C1 segment of cervical spinal cord (tissue), 14 donors: ENCODE results near the gene SLC7A1.

ENCODE experiments used
- DNase-seq, 14 donors: peaks; one replicate each; lab custom pipeline; 2025; lab: John Stamatoyannopoulos, UW

The SLC7A1 gene

DNA sequence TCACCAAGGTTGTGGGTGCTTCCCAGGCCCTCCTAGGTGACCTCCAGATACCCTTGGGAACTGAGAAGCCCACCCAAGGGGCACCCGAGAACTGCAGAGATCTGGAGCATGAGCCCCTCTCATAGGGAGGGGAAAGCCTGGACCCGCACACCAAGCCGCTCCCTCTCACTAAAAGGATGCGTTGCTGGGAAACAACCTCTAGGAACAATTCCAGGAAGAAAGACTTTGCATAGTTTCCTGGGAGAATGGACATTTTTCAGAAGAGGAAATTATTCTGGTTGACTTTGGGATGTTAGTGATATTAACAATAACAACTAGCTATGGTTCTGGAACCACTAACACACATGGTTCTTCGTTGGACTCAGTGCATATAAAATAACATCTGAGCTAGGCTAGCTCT is 64.6 kb downstream of the SLC7A1 start:
- DNase-seq, result no peak

DNA sequence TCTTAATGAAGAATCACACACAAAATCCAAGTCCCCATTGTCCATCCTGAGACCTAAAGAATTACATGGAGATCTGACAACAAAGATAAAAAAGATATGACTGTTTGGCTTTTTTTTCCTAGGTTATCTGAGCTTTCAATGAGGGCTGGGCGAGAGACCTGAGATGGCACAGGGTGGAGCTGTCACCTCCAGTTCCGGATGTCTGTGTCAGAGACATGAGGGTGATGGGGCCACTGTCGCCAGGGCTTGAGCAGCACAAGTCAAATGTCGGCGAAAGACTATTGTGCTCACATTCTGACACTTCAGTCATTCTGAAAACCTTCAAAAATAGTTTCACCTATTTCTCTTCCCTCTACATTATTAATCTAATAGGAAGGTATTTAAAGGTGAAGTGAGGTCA is 65.7 kb downstream of the SLC7A1 start:
- no peak for DNase-seq

DNA sequence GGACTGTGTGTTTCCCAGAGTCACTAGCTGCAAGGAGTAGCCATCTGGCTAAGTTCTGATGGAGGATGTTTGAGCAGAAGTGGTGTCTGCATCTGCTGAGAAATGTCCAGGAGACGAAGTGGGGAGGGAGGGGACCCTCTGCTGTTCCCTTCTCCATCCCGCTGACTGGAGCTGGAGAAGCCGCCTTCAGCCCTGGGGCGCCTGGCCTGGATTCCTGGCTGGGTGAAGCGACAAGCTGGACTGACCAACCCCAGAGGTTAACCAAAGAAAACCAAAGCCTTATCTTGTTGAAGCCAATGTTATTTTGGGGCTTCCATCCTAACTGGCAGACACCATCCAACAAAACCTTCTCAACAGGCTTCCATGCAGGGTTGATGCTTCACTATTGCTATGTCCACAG is 67.6 kb downstream of the SLC7A1 start:
- no peak for DNase-seq

GRCh38 chr13:29527511-29527910 is 68.0 kb downstream of the SLC7A1 start:
- no peak for DNase-seq

DNA sequence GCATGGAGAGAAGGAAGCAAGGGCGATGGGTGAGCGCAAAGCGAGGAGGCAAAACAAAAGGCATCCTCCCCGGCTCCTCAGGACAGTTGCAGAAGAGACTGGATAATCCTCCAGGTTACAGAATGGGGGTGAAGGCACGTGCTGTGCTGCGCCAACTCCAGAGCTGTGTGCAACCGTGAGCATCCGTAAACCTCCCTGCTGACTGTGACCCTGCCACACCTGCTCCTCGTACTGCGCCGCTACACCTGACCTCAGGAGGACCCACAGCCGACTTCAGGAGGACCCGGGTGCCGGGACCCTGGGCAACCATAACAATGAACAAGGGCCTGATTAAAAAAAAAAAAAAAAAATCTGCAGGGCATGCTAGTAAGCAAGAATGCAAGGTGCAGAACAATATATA is 68.7 kb downstream of the SLC7A1 start:
- DNase-seq, result no peak

DNA sequence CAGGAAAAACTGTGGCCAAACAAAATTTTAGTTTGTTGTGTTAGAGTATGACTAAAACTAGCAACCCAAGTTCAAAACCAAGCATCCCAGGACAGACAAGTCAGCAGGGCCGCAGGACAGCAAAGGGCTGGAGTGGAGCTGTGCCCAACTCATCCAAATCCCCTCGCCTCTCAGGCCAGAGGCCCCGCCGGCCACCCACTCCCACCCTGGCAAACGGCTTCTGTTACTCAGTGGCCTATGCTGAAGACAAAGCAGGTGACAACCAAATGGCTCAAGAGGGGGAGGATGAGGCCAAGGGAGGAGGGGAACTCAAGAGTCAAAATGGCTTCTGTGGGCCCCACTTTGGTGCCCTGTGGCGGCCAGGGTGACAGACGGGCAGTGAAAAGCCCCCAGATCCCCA is 69.7 kb downstream of the SLC7A1 start:
- no peak for DNase-seq

DNA sequence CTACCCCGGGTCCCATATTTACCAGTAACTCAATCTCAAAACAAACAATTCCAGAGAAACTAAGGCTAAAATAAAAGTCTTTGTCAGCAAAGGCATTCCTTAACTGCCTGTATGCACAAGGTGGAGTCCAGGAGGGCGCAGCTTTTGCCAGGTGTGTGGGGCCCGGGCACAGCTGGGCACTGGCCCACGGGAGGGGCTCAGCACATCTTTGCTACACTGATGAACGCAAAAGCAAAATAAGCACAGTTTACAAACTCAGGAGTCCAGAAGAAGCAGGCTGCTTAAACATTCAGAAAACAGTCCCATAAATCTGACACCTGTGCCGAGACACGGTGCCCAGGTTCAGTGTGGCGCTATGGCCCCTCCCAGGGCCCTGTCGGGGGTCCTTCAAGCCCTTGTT is 70.8 kb downstream of the SLC7A1 start:
- DNase-seq, result no peak

DNA sequence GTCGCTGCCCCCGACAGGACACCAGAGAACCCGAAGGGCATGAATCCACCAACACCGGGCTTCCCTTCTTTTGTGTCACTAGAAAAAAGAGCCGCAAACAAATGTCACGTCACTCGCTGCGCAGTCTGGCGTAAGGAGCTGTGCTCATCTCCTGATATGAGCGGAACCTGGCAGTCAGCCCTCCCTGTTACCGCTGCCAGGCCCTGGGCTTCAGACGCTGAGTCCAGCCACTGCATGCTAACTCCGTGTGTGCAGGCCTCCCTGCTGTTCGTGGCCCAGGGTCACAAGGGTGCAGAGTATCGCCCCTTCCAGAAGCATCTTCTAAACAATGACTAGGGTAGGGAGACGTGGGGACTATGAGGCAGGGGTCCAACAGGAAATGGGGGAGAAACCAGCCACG is 71.3 kb downstream of the SLC7A1 start:
- DNase-seq, result no peak

- no peak for DNase-seq
Measured at GRCh38 chr13:29523199-29523961, 72.1 kb downstream of the SLC7A1 start.

GRCh38 chr13:29522044-29522685 is 73.3 kb downstream of the SLC7A1 start:
- DNase-seq, result no peak

DNA sequence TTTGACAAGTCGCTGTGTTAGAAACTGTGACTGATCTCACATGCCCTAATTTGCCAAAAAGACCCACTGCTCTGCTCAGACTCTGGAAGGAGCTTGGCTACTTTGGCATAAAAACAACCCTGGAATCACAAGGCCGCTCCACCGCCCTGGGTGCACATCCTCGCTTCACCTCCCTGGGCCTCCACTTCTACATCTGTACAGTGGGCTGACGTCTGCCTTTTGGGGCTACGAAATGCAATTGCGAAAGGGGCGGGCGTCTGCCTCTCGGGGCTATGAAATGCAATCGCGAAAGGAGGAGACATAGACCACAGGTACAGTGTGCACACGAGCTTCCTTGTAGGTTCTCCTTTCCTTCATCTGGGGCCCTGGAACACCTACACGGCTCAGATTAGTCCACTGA is 74.2 kb downstream of the SLC7A1 start:
- no peak for DNase-seq

- no peak for DNase-seq
Measured at GRCh38 chr13:29520671-29521070, 74.8 kb downstream of the SLC7A1 start.

- DNase-seq, result no peak
Measured at GRCh38 chr13:29519921-29520320, 75.6 kb downstream of the SLC7A1 start.

GRCh38 chr13:29516880-29517279 is 78.6 kb downstream of the SLC7A1 start:
- no peak for DNase-seq

GRCh38 chr13:29516012-29516411 is 79.5 kb downstream of the SLC7A1 start:
- DNase-seq, result no peak

- DNase-seq, result no peak
Measured at GRCh38 chr13:29515372-29515771, 80.1 kb downstream of the SLC7A1 start.

- no peak for DNase-seq
Measured at GRCh38 chr13:29514720-29515310, 80.7 kb downstream of the SLC7A1 start.

DNA sequence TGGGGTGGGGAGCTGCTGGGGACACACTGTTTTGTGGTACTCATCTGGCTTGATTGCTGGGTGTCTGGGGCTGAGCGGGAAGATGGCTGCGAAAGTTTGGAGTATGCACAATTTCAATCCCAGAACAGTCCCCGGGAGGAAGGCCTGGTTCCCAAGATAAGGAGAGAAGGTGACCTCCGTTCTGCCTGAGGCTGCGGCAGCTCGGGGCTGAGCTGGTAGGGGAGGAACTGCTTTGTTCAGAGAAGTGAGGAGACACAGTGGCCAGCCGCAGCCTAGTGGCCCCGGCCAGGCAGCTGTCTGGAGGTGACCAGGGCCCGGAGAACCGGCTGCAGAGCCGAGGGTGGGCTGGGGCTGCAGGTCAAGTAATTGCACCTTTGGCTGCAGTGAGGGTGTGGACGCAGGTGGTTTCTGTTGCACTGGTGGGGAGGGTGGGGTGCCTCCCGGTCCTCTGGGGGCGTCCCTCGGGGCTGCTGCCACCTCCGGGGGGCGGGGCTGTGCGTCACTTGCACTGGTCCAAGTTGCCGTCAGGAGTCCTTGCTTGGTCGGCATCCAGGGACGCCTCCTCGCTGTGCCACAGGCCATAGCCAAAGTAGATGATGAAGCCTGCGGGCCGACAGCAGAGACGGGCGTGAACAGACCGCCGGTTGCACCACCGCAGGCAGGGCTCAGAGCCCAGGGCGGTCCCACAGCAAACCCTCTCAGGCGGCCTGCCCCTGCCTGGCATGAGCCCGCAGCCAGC is 81.3 kb downstream of the SLC7A1 start:
- DNase-seq, result no peak

DNA sequence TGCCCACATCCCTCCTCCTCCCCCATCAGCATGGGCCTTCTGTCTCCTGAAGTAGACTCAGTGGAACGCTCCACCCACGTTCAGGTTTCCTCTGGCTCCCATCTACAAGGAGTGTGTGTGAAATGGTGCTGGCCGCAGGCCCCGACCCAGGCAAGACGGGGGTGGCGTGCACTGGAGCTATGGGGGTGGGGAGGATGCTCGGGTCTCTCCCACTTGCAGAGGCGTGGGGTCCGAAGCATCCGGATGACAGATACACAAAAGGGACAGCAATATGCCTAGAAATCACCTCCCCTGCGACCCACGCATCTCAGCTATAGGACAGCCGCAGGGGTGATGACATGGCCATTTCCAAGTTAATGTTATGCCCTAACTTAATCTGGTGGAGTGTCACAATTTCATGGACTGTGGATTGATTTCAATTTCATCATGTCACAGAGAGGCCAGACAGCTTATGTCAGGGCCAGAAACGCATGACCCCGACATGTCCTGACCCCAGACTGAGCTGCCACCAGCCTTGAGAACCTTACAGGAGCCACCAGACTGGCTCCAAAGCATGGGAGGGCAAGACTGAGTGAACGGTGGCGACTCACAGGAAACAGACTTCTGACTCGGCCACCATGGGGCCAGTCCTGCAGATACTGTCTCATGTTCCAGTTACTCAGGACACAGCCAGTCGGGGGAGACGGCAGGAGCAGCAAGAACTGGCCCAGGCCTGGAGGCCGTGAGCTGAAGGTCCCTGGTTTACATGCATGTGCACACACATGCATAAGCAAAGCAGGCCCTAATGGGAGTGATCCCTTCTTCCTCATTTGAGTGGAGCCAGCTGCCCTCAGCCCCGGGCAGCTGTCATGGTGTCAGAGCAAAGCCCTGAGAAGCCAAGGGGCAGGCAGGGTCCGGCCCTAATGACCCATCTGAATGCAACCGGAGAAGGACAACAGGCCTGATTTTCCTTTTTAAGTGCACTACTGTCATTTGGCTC is 82.2 kb downstream of the SLC7A1 start:
- DNase-seq, result no peak

DNA sequence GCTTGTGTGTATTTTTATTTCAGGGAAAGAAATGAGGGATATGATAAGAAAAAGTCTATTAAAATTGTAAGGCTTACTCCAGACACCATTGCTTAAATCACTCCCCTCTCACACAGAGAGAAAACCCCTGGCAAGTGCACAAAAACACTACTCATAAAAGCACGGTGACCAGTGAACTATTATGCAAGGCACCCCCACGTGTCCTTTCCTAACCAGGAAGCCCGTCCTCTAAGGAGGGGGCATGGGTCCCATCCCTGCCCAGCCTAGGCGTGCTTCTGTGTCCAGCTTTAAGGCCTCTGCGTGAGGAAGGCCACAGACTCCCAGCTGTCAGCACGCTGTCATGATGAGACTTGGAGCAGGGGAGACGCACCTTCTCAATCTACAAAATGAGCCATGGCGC is 83.5 kb downstream of the SLC7A1 start:
- DNase-seq, result no peak

DNA sequence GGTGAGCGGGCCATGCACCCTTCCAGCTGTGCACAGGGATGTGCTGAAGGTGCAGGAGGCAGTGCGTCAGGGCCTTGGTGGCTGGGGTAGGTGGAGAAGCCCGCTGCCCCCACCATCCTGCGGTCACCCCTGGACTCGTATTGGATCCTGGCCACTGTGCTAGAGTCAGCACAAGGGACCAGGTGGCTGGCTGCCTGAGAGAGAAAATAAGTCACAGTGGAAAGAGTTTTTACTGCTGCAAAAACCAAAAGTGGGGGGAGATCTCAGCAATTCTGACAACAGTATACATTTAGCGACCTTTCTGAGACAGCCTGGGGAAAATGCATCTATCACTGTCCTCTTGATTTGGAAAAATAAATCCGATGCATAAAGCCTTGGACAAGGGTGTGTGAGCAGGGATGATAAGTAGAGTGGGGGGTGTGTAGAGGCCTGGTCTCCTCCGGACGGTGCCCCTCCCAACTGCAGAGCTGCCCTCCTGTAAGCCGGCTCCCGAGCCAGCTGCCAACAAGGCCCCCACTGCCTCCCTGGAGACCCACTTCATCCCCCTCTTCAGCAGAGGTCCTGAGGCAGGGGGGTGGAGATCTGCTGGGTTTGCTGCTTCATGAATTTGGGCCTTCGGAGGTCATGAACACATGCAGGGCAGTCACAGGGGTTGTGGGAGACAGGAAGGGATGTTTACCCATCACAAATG is 84.2 kb downstream of the SLC7A1 start:
- DNase-seq, result no peak
